ENCODE data around the gene FIG4. TPM values are rescaled to one million over a fixed set of nuclear protein-coding genes. Genes with fewer than 3 reads are reported as not detected.

The FIG4 gene
- total RNA-seq, 1 donor from 2014 or later, result 13.0 TPM

- H3K27me3 Mint-ChIP-seq (ENCODE audit: low read depth), result no peaks in the 10 kb centered on the region
- peaks cover 12% of the 10 kb centered on the region for H3K36me3 Mint-ChIP-seq (ENCODE audit: low read depth)
- no peak overlapping the region for H3K4me3 Mint-ChIP-seq (ENCODE audit: unreplicated experiment)
These were observed 71.8 kb downstream of the FIG4 start for GRCh38 chr6:109762769-109763441.

GRCh38 chr6:109766167-109766566, 75.1 kb downstream of the FIG4 start:
- peaks cover 2% of the 10 kb centered on the region for H3K4me1 Mint-ChIP-seq (ENCODE audit: low read depth)
- H3K27ac Mint-ChIP-seq (ENCODE audit: unreplicated experiment), result no peak overlapping the region
- TF ChIP-seq CTCF (IDR thresholded peaks at IDR 0.05), result no peak
- H3K27me3 Mint-ChIP-seq (ENCODE audit: low read depth), result no peaks in the 10 kb centered on the region
- peaks cover 9% of the 10 kb centered on the region for H3K36me3 Mint-ChIP-seq (ENCODE audit: low read depth)
- H3K9me3 Mint-ChIP-seq (ENCODE audit: low read depth), result no peaks in the 10 kb centered on the region
- no peak overlapping the region for H3K4me3 Mint-ChIP-seq (ENCODE audit: unreplicated experiment)
- no peak for DNase-seq (ENCODE audit: low spot score)

More at GRCh38 chr6:109762769-109763441, 71.8 kb downstream of the FIG4 start:
- TF ChIP-seq CTCF (IDR thresholded peaks at IDR 0.05), result no peak
- DNase-seq (ENCODE audit: low spot score), result no peak
- no peak overlapping the region for H3K27ac Mint-ChIP-seq (ENCODE audit: unreplicated experiment)
- H3K4me1 Mint-ChIP-seq (ENCODE audit: low read depth), result peaks cover 7% of the 10 kb centered on the region
- no peaks in the 10 kb centered on the region for H3K9me3 Mint-ChIP-seq (ENCODE audit: low read depth)

GRCh38 chr6:109767961-109768360, 76.9 kb downstream of the FIG4 start:
- Mint-ChIP-seq H3K4me3 (ENCODE audit: unreplicated experiment) (no peak overlapping the region), H3K27ac (ENCODE audit: unreplicated experiment) (no peak overlapping the region), H3K4me1 (ENCODE audit: low read depth) (peaks cover 8% of the 10 kb centered on the region), H3K36me3 (ENCODE audit: low read depth) (peaks cover 15% of the 10 kb centered on the region), H3K9me3 (ENCODE audit: low read depth) (no peaks in the 10 kb centered on the region), H3K27me3 (ENCODE audit: low read depth) (no peaks in the 10 kb centered on the region)
- DNase-seq (ENCODE audit: low spot score), result no peak
- TF ChIP-seq CTCF (IDR thresholded peaks at IDR 0.05), result no peak

GRCh38 chr6:109768485-109768884, 77.4 kb downstream of the FIG4 start:
- no peak for TF ChIP-seq CTCF (IDR thresholded peaks at IDR 0.05)
- no peak overlapping the region for H3K27ac Mint-ChIP-seq (ENCODE audit: unreplicated experiment)
- H3K27me3 Mint-ChIP-seq (ENCODE audit: low read depth), result no peaks in the 10 kb centered on the region
- H3K4me3 Mint-ChIP-seq (ENCODE audit: unreplicated experiment), result no peak overlapping the region
- no peaks in the 10 kb centered on the region for H3K9me3 Mint-ChIP-seq (ENCODE audit: low read depth)
- H3K4me1 Mint-ChIP-seq (ENCODE audit: low read depth), result peaks cover 14% of the 10 kb centered on the region
- no peak for DNase-seq (ENCODE audit: low spot score)
- peaks cover 15% of the 10 kb centered on the region for H3K36me3 Mint-ChIP-seq (ENCODE audit: low read depth)

- H3K36me3 Mint-ChIP-seq (ENCODE audit: low read depth), result peaks cover 15% of the 10 kb centered on the region
- no peaks in the 10 kb centered on the region for H3K9me3 Mint-ChIP-seq (ENCODE audit: low read depth)
- peaks cover 15% of the 10 kb centered on the region for H3K4me1 Mint-ChIP-seq (ENCODE audit: low read depth)
- no peaks in the 10 kb centered on the region for H3K27me3 Mint-ChIP-seq (ENCODE audit: low read depth)
- H3K4me3 Mint-ChIP-seq (ENCODE audit: unreplicated experiment), result no peak overlapping the region
- no peak for TF ChIP-seq CTCF (IDR thresholded peaks at IDR 0.05)
- H3K27ac Mint-ChIP-seq (ENCODE audit: unreplicated experiment), result no peak overlapping the region
- DNase-seq (ENCODE audit: low spot score), result no peak
These were observed 78.1 kb downstream of the FIG4 start for GRCh38 chr6:109769213-109769612.

Measured in chondrocyte (in vitro differentiated cells).